Measurements from ENCODE around the gene LETMD1.

DNA sequence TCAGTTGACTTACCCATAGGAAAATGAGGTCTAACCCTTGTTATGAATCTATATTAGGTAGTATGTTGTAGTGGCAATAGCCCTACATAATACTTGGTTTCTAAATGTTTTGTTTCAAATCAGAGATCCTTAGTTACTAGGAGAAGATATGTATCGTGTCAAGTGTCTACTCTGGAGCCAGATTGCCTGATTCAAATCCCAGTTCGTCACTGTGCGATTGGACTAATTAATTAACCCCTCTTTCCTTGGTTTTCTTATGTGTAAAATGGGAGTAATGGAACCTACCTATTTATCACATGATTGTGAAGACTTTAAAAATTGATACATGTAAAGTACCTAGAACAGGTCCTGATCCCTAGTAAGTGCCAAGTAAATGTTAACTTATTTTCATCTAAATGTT, 1.4 kb downstream of the LETMD1 start:
- no peak for TF ChIP-seq EZH2phosphoT487 (IDR thresholded peaks at IDR 0.05; ENCODE audit: insufficient read depth, low read depth)
- no peak for TF ChIP-seq EZH2 (IDR thresholded peaks at IDR 0.05; ENCODE audit: insufficient read depth, poor library complexity, severe bottlenecking)

Measured in GM23248 (cell line).